Left ventricle myocardium superior (tissue), 1 donor: ENCODE results near the gene TMEM208. TPM values are rescaled to one million over a fixed set of nuclear protein-coding genes. Genes with fewer than 3 reads are reported as not detected.
A peak's percentile ranks its signal among the peaks of the same experiment; 100 is the strongest.

ENCODE experiments used
- ATAC-seq: fragments of 200-7000 bp; cut with Tn5 transposase; one replicate; pipeline ENCODE4 v1.9.1; 2020; ENCODE audit warnings: mild to moderate bottlenecking, moderate library complexity
- DNase-seq: peaks from one replicate; pipeline ENCODE4 v3.0.0-alpha.2; 2020
- intact Hi-C: fragments of 100-400 bp; cut with micrococcal nuclease; formaldehyde crosslinking; loops from one replicate; pipeline ENCODE4 v1.11.0; 2022
- microRNA-seq: library from miRNA; unstranded; fragments of <30 nt; microRNA quantifications from one replicate; pipeline ENCODE4 v1.2.0, GENCODE V29; 2020; ENCODE audit warnings: borderline number of aligned reads
- total RNA-seq: library from RNA; stranded (reverse); fragmentation: NEBNext Ultra II Directional; extraction: Animal tissue kit (Norgen Biotek cat#: 25700); gene quantifications from one replicate; pipeline ENCODE4 v1.2.1, GENCODE V29; 2021
- donor health status: DM: no; HTN: yes; CAD: no; lungs with severe emphysema.

The TMEM208 gene
- total RNA-seq, 1 donor from 2014 or later: 11.7 TPM

DNA sequence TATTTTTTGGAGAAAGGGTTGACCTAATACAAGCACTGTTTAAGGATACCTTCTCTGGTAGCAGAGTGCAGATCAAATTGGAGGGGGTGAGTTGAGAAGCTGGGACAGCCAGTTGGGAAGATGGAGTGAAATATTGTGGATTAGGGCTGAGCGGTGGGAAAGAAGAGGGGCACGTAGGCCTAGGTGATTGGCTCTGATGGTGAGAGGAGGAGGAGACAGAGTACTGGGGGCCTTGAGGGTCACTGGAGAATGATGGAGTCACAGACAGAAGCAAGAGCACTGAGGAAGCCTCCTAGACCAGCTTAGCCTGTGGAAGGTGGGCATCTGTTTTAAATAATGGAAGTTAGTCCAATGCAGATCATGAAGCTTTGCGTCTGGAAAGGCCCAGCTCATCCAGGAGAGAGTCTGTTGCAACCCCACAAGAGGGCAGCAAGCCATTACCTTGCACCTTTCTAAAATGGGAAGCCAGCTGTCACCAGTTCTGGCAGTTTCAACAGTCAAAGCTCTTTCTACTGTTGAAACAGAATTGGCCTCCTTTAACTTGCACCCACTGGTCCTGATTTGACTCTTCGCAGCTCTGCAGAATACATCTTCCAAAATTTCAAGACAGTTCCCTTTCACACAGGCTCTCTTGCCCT lies 33.6 kb downstream of the TMEM208 start:
- DNase-seq: no peak
- ATAC-seq: peak; percentile 85
- intact Hi-C loops: no loop called here

DNA sequence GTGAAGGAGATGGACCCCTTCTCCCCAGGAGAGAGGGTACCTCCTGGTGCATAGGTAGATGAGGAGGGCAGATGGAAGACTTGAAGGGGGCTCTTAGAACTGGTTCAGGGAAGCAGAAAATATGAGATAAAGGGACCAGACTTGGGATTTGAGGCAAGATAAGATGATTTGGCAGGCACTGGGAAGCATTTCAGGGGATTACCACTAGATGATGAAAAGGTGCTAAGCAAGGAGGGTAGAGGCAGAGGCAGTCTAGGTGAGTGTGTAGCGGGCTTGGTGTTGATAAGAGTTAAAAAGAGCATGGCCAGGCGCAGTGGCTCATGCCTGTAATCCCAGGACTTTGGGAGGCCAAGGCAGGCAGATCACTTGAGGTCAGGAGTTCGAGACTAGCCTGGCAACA lies 36.3 kb downstream of the TMEM208 start:
- DNase-seq (no peak), ATAC-seq (no peak)
- intact Hi-C loops: no loop called here

DNA sequence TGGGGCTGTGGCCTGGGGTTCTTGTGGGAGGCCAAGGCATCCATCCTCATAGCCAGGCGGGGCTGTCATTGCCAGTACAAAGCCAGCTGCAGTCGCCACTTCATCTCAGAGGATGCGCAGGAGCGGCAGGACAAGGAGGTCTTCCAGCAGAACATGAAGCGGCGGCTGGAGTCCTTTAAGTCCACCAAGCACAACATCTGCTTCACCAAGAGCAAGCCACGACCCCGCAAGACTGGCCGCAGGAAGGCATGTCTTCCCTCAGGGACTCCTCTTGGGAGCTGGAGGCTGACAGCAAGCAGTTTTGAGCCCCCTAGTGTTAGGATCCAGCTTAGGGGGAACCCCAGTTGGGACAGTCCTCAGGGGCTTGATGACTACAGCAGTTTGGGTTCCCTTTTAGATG lies 37.3 kb downstream of the TMEM208 start:
- ATAC-seq (no peak), DNase-seq (no peak)
- intact Hi-C loops: no loop called here

- DNase-seq (no peak), ATAC-seq (no peak)
- intact Hi-C loops: no loop called here
Measured at GRCh38 chr16:67264866-67265265, 37.9 kb downstream of the TMEM208 start.

GRCh38 chr16:67265834-67266233 lies 38.9 kb downstream of the TMEM208 start:
- ATAC-seq: no peak
- DNase-seq: no peak
- intact Hi-C loops: no loop called here

- intact Hi-C loops: no loop called here
- peak; percentile 85 for ATAC-seq
Measured at GRCh38 chr16:67268136-67268579, 41.2 kb downstream of the TMEM208 start.

DNA sequence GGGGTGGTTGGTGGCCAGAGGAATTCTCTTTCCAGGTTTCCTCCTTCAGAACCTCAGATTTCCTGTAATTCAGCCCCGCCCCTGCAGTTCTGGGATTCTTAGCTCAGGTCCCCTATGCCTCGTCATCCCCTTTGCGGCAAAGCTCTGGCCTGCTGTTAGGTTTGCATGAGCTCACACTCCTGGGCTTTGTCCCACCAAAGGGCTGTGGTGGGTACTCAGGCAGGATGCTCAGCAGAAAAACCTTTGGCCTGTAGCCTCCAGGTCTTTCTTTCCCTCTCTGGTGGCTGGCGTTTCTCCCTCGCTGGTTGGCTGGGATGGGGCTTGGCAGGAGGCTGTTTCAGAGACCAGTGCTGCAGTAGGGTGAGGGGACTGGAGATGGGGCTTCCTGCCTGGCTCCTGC lies 42.8 kb downstream of the TMEM208 start:
- intact Hi-C loops: no loop called here
- ATAC-seq (no peak), DNase-seq (no peak)

More at GRCh38 chr16:67268136-67268579, 41.2 kb downstream of the TMEM208 start:
- DNase-seq: peak; percentile 58

DNA sequence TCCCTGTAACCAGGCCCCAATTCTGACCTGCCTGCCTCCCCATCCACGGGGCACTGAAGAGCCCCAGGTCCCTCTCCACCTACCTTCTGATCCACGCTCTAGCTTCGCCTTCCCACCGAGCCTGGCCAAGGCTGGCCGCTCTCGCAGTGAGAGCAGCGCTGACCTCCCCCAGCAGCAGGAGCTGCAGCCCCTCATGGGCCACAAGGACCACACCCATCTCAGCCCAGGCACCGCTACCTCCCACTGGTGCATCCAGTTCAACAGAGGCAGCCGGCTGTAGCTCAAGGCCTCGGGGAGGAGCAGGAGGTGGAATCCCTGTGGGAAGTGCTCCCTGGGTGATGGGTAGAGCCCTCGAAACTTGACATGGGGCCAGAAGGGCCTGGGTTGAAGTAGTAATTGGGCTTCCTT lies 44.0 kb downstream of the TMEM208 start:
- DNase-seq (no peak), ATAC-seq (no peak)
- intact Hi-C loops: no loop called here

DNA sequence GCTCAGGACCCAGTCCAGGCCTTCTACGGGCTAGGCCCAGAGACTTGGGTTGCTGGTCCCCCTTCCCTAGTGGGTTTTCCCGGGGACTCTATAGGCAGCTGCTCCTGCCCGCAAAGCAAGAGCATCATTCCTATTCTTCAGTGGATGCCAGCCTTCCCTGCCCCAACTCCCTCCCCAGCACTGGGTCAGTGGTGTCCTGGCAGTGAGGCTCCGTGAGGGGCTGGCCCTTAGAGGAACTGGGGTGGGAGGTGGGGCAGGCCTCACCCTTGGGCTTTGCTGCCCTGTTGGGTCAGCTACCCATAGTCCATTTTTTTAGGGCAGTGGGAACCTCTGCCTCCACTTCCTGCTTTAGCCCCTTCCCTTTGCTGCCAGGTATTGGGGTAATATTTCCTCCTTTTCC lies 44.5 kb downstream of the TMEM208 start:
- intact Hi-C loops: no loop called here
- DNase-seq: no peak

DNA sequence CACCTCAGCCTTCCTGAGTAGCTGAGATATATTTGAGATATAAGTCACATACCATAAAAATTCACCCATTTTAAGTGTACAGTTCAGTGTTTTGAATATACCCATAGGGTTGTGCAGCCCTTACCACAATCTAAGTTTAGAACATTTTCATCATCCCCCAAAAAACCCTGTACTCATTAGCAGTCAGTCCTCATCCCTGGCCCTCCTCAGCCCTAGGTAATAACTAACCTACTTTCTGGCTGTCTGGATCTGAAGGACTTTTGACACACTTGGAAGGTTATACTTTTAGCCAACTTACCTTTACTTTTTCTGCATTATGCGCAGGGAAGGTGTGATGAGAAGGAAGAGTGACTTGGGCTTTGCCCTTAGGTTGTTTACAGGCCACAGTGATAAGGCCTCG lies 48.4 kb downstream of the TMEM208 start:
- intact Hi-C loops: no loop called here
- ATAC-seq: no peak
- DNase-seq: no peak

More for the DNA sequence above, 44.5 kb downstream of the TMEM208 start:
- no peak for ATAC-seq

DNA sequence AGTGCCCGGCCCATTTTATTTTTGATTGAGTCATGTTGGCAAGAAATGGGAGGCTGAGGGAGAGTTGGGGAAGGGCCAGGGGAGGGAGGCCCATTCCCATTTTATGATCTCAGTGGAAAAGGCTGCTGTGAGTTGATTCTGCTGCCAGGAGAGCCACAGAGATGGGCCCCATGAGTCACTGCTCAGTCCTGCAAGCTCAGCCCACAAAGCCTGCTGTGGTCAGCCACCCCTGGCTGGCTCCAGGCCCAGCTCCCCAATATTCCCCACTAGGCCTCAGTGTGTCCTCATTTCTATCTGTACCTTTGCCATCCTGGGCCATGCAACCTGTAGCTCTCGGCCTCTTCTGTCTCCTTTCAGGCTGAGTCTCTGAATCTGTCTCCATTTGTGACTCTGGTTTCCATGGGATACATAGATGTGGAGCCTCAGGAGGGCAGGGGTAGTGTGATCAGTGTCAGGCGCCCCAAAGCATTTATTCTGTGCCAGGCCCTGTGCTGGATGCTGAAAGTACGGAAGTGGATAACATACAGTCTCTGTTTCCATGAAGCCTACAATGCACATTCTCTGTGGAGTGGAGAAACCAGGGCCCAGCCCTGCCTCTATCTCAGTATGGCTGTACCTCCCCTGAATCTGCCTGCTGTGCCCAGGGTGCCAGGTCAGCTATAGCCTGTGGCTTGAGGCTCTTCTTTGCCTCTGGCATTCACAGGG lies 50.5 kb downstream of the TMEM208 start:
- intact Hi-C loops: no loop called here
- peak; percentile 18 for ATAC-seq
- no peak for DNase-seq

- intact Hi-C loops: no loop called here
- ATAC-seq: peak; percentile 9
- DNase-seq: no peak
Measured at GRCh38 chr16:67277999-67278772, 51.3 kb downstream of the TMEM208 start.

Small RNA genes lying within 50 kb of the gene (microRNA-seq; reads per million reads assigned to microRNA genes)
- gene MIR328: 186 reads per million, percentile 51 among the genes with 10 or more reads in this experiment

Other genes starting within 250 kb of the TMEM208 start
- gene CES4A, start 238.5 kb upstream of the TMEM208 start, total RNA-seq: 6.7 TPM
- gene CBFB, start 198.0 kb upstream of the TMEM208 start, total RNA-seq: 24.2 TPM
- gene PHAF1, start 117.2 kb upstream of the TMEM208 start, total RNA-seq: 10.7 TPM
- gene B3GNT9, start 76.1 kb upstream of the TMEM208 start, total RNA-seq: 7.8 TPM
- gene TRADD, start 67.2 kb upstream of the TMEM208 start, total RNA-seq: 7.2 TPM
- 12.0 TPM for gene FBXL8, start 67.2 kb upstream of the TMEM208 start, total RNA-seq
- 71.0 TPM for gene HSF4, start 62.4 kb upstream of the TMEM208 start, total RNA-seq
- gene NOL3, start 56.6 kb upstream of the TMEM208 start, total RNA-seq: 125 TPM
- 12.4 TPM for gene MATCAP1, start 43.2 kb upstream of the TMEM208 start, total RNA-seq
- gene EXOC3L1, start 37.0 kb upstream of the TMEM208 start, total RNA-seq: 4.1 TPM
- gene E2F4, start 35.0 kb upstream of the TMEM208 start, total RNA-seq: 35.7 TPM
- gene ELMO3, start 28.0 kb upstream of the TMEM208 start, total RNA-seq: 0.79 TPM
- 14.5 TPM for gene FHOD1, start 20.4 kb downstream of the TMEM208 start, total RNA-seq
- gene SLC9A5, start 21.8 kb downstream of the TMEM208 start, total RNA-seq: 1.2 TPM
- gene PLEKHG4, start 52.4 kb downstream of the TMEM208 start, total RNA-seq: 1.5 TPM
- gene KCTD19, start 99.6 kb downstream of the TMEM208 start, total RNA-seq: not detected
- not detected for gene LRRC36, start 99.7 kb downstream of the TMEM208 start, total RNA-seq
- 8.9 TPM for gene TPPP3, start 166.4 kb downstream of the TMEM208 start, total RNA-seq
- gene ZDHHC1, start 189.3 kb downstream of the TMEM208 start, total RNA-seq: 3.5 TPM
- 0.89 TPM for gene HSD11B2, start 204.0 kb downstream of the TMEM208 start, total RNA-seq